Measurements from ENCODE around the gene RPA3.
"Not testable (repeated sequence)": the region's sequence is repeated elsewhere in the genome, so short reads cannot be mapped to it uniquely, and the experiment has no call there.

RPA3 gene

DNA sequence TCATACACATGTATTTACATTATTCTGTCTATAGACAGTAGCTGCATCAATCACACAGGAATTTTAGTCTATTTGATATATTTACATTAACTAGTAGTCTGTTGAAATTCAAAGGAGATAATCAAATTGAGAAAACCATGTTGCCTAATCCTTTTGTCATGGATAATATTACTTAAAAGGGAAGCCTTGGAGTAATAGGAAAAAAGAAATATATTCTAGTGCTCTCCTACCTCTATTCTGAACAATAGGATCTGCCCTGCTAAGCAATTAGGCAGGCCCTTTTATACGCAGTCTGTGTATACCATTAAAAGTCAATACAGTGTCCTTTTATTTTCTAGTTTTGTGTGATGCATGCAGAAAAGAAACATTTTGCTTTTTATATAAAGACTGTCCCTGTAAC is 53.4 kb downstream of the RPA3 start:
- Mint-ChIP-seq H3K27me3 (no peaks in the 10 kb centered on the region), H3K27ac (no peak overlapping the region), H3K9me3 (peaks cover 3% of the 10 kb centered on the region), H3K36me3 (ENCODE audit: low read depth) (peaks cover 16% of the 10 kb centered on the region), H3K4me3 (no peak overlapping the region), H3K4me1 (ENCODE audit: low read depth) (peaks cover 22% of the 10 kb centered on the region)

DNA sequence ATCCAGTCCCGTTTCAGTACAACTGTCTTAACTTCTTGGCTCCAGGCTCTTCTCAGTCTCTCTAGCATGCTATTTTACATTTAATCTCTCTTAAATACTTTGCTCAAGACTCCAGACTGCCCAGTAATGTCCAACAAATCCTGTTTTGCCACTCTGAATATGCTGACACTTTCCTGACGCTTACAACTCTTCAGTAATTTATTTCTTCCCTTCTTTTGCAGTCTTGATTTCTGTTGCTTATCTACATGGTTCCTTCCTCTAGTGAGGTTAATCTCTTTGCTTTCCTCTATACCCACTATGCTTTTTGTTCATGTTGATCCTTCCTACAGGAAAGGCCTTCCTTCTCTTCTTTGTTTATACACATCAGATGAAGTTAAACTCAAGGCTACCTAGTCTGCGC is 54.1 kb downstream of the RPA3 start:
- peak overlapping the region; percentile 38 for H3K27ac Mint-ChIP-seq
- peaks cover 24% of the 10 kb centered on the region for H3K4me1 Mint-ChIP-seq (ENCODE audit: low read depth)
- no peaks in the 10 kb centered on the region for H3K27me3 Mint-ChIP-seq
- peaks cover 7% of the 10 kb centered on the region for H3K9me3 Mint-ChIP-seq
- H3K4me3 Mint-ChIP-seq, result no peak overlapping the region
- H3K36me3 Mint-ChIP-seq (ENCODE audit: low read depth), result peaks cover 16% of the 10 kb centered on the region

DNA sequence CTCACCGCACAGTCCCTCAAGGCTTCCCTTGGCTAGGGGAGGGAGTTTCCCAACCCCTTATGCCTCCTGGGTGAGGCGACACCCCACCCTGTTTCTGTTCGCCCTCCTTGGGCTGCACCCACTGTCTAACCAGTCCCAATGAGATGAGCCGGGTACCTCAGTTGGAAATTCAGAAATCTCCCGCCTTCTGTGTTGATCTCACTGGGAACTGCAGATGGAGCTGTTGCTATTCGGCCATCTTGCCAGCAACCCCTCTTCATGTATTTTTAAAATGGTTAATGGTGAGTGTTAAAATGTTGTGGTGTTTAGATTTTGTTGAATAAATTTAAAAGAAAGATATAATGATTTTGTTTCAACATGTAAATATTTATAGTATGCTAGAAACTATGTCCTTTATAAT is 55.9 kb downstream of the RPA3 start:
- Mint-ChIP-seq H3K27ac (no peak overlapping the region), H3K4me3 (no peak overlapping the region), H3K9me3 (peaks cover 9% of the 10 kb centered on the region), H3K4me1 (ENCODE audit: low read depth) (peaks cover 24% of the 10 kb centered on the region), H3K36me3 (ENCODE audit: low read depth) (peaks cover 29% of the 10 kb centered on the region), H3K27me3 (no peaks in the 10 kb centered on the region)

DNA sequence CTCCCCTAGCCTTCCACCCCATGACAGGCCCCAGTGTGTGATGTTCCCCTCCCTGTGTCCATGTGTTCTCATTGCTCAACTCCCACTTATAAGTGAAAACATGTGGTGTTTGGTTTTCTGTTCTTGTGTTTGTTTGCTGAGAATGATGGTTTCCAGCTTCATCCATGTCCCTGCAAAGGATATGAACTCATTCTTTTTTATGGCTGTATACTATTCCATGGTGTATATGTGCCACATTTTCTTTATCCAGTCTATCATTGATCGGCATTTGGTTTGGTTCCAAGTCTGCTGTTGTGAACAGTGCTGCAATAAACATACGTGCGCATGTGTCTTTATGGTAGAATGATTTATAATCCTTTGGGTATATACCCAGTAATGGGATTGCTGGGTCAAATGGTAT is 61.9 kb downstream of the RPA3 start:
- H3K9me3 Mint-ChIP-seq, H3K27me3 Mint-ChIP-seq, H3K4me3 Mint-ChIP-seq, H3K27ac Mint-ChIP-seq: not testable (repeated sequence)
- peaks cover 43% of the 10 kb centered on the region for H3K36me3 Mint-ChIP-seq (ENCODE audit: low read depth)
- H3K4me1 Mint-ChIP-seq (ENCODE audit: low read depth), result peaks cover 39% of the 10 kb centered on the region

- H3K27ac Mint-ChIP-seq, result no peak overlapping the region
- no peaks in the 10 kb centered on the region for H3K27me3 Mint-ChIP-seq
- peaks cover 39% of the 10 kb centered on the region for H3K4me1 Mint-ChIP-seq (ENCODE audit: low read depth)
- H3K36me3 Mint-ChIP-seq (ENCODE audit: low read depth), result peaks cover 43% of the 10 kb centered on the region
- H3K9me3 Mint-ChIP-seq, result peaks cover 9% of the 10 kb centered on the region
- H3K4me3 Mint-ChIP-seq, result no peak overlapping the region
Measured at GRCh38 chr7:7654964-7655715, 63.3 kb downstream of the RPA3 start.

GRCh38 chr7:7653593-7654187 is 64.7 kb downstream of the RPA3 start:
- peaks cover 32% of the 10 kb centered on the region for H3K4me1 Mint-ChIP-seq (ENCODE audit: low read depth)
- H3K9me3 Mint-ChIP-seq, result no peaks in the 10 kb centered on the region
- H3K27me3 Mint-ChIP-seq, result no peaks in the 10 kb centered on the region
- H3K27ac Mint-ChIP-seq, result no peak overlapping the region
- peaks cover 29% of the 10 kb centered on the region for H3K36me3 Mint-ChIP-seq (ENCODE audit: low read depth)
- H3K4me3 Mint-ChIP-seq, result no peak overlapping the region

DNA sequence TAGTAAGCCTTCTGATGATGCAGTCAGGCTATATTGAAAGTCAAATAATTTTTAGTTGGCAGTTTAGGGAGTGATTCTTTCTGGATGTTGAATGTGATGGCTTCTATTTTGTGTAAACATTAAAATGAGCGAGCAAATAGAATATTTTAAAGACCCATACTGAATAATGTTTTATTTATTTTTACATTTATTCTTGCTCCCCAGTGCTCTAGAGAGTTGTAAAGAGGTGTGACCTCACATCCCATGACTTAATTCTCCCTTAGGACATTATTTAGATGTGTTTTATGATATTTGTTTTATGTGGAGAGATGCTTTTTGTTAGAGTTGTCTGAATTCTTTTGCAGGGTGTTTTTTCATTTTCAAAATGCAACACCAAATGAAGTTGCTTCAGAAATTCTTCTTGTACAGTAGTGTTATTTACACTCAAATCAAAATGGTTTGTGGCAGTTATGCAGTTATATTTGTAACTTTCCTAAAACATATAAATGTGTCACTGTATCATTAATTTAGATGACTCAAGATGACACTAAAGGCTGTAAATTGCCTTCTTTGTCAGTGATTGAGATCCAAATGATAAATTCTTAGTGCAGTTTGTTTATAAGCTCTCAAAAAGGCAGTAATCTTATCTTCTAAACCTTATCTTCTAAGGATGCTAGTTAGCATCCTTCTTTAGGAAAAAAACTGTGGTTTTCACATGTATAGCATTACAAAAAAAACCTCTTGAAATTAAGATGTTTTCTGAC is 65.4 kb downstream of the RPA3 start:
- no peaks in the 10 kb centered on the region for H3K9me3 Mint-ChIP-seq
- no peak overlapping the region for H3K4me3 Mint-ChIP-seq
- no peaks in the 10 kb centered on the region for H3K27me3 Mint-ChIP-seq
- H3K36me3 Mint-ChIP-seq (ENCODE audit: low read depth), result peaks cover 22% of the 10 kb centered on the region
- peaks cover 32% of the 10 kb centered on the region for H3K4me1 Mint-ChIP-seq (ENCODE audit: low read depth)
- H3K27ac Mint-ChIP-seq, result no peak overlapping the region

DNA sequence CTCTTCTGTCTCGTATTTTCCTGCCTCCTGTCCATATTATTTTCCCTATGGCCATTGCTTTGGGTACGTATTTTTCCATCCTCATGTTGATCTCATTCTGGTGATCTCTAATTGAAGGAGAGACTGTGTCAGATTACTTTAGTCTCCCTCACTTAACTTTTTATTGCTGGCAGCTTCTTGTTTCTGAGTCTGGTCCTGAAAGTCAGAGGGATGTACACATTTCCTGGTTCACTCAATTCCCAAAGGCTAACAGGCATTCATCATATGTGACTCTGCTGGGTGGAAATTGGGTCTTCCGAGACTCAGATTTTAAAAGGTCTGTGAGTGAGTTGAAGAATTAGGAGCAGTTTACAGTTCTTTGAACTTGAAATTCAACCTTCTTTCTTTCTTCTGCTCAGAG is 66.9 kb downstream of the RPA3 start:
- Mint-ChIP-seq H3K4me3 (no peak overlapping the region), H3K27me3 (no peaks in the 10 kb centered on the region), H3K9me3 (peaks cover 4% of the 10 kb centered on the region), H3K27ac (no peak overlapping the region), H3K36me3 (ENCODE audit: low read depth) (peaks cover 11% of the 10 kb centered on the region), H3K4me1 (ENCODE audit: low read depth) (peaks cover 32% of the 10 kb centered on the region)

DNA sequence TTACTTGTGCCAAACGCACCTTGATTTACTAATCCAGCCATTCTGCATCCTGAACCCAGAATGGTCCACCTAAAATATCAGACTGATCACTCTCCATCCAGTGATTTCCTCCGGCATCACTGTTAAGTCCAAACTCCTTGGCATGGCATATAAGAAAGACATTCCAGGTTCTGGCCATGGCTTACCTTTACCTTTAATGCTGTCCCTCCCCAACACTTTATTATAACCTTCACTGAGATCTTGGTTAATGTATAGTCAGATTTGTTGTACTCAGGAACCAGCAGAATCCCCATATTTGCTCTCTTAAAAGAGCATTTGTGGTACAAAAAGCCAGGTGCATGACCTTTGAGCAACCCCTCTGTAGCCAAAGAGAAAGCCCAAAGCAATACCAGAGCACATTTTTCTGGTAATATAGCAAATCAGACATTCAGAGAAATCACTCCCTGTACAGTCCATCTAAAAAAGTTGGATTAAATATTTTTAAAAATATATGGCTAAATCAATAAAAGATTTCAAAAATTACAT is 67.7 kb downstream of the RPA3 start:
- Mint-ChIP-seq H3K4me3 (no peak overlapping the region), H3K9me3 (peaks cover 5% of the 10 kb centered on the region), H3K27ac (no peak overlapping the region), H3K4me1 (ENCODE audit: low read depth) (peaks cover 37% of the 10 kb centered on the region), H3K36me3 (ENCODE audit: low read depth) (peaks cover 11% of the 10 kb centered on the region), H3K27me3 (no peaks in the 10 kb centered on the region)

DNA sequence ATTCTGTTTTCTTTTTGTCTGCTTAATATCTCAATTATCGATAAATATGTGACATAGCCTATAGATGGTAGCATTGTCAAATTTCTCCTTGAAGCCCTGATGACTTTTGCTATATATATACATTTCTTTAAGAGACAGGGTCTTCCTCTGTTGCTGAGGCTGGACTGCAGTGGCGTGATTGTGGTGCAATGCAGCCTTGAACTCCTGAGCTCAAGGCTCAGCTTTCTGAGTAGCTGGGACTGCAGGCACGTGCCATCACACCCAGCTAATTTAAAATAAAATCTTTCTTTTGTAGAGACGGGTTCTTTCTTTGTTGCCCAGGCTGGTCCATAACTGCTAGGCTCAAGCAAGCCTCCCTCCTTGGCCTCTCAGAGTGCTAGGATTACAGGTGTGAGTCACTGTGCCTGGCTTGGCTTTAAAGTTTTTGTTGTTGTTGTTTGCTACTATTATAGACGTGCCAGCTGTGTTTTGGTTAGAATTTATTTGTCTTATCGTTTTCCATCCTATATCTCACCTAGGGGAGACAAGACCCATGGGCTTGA is 70.8 kb downstream of the RPA3 start:
- Mint-ChIP-seq H3K27me3 (no peaks in the 10 kb centered on the region), H3K9me3 (peaks cover 9% of the 10 kb centered on the region), H3K36me3 (ENCODE audit: low read depth) (peaks cover 38% of the 10 kb centered on the region), H3K27ac (no peak overlapping the region), H3K4me3 (no peak overlapping the region), H3K4me1 (ENCODE audit: low read depth) (peaks cover 51% of the 10 kb centered on the region)

- Mint-ChIP-seq H3K27ac (peak overlapping the region; percentile 99), H3K4me1 (ENCODE audit: low read depth) (peaks cover 73% of the 10 kb centered on the region), H3K36me3 (ENCODE audit: low read depth) (peaks cover 58% of the 10 kb centered on the region), H3K27me3 (no peaks in the 10 kb centered on the region), H3K9me3 (peaks cover 9% of the 10 kb centered on the region), H3K4me3 (peak overlapping the region; percentile 97)
Measured at GRCh38 chr7:7642081-7642480, 76.3 kb downstream of the RPA3 start.

DNA sequence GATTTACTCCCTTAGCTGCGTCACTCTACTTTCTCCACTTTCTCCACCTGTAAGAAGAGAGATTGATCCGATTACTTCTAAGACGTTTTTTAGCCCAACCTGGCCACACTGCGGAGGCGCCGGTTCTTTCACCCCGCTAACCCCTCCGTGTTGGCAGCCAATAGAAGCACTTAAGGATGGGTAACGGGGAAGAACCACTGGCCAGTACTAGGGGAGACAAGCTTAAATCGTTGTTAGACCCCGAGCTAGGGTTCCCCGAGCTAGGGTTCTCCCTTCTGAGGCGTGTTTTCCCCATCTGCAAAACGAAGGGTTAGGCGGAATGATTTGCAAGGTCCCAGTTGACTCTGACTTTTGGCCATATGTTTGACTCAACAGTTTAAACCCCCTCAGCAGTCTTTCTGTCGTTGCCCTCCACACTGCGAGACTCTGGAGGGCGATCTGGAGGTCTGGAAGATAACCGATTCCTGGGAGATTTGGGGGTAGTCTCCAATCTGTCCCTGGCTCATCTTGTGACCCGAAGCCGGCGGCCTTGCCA is 77.2 kb downstream of the RPA3 start:
- H3K27ac Mint-ChIP-seq, result peak overlapping the region; percentile 99
- H3K9me3 Mint-ChIP-seq, result peaks cover 3% of the 10 kb centered on the region
- H3K4me1 Mint-ChIP-seq (ENCODE audit: low read depth), result peaks cover 73% of the 10 kb centered on the region
- H3K27me3 Mint-ChIP-seq, result no peaks in the 10 kb centered on the region
- peak overlapping the region; percentile 97 for H3K4me3 Mint-ChIP-seq
- H3K36me3 Mint-ChIP-seq (ENCODE audit: low read depth), result peaks cover 59% of the 10 kb centered on the region

DNA sequence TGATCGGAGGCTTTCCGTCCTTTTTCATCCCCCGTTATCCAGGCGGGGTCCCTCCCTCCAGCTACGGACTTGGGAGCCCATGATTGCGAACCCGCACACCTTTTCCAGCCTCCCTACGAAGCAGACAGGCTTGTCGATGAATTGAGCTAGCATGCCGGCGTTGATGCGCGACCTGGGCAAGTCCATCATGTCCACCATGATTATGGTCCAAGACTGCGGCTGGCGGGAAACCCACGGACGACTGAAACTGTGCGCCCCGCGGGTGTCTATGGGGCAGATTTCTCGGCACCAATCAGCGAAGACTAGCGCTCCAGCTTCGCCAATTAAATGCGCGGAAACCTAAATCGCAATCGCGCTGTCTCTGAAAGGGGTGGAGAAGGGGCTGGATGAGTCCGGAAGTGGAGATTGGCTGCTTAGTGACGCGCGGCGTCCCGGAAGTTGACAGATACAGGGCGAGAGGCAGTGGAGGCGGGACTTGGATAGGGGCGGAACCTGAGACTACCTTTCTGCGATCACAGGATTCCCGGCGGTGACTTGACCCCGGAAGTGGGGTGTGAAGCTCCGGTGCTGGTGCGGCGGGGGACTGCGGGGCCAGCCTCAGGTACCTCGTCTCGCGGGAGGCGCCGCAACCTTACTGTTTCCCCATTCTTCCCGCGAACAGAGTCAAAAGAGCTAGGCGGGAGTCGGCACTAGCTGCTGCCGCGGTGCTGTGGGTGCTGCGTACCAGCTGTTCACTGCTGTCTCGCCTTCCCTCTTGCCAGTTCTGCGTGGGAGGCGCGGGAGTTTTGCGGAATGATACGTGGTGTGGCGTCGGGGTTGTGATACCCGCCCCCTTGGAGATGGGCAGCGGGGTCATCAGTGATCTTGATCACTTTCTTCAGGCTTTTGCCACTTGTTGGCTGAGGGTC is 77.9 kb downstream of the RPA3 start, which contains the start of gene UMAD1:
TSS of gene UMAD1 (plus strand) at position 532 of the 908 bp plus-strand sequence. CDS start 32,620 bp downstream, outside the sequence.
- Mint-ChIP-seq H3K27ac (peak within 1 kb of the TSS; percentile 99), H3K9me3 (peaks cover 3% of the 10 kb centered on the region), H3K27me3 (no peaks in the 10 kb centered on the region), H3K36me3 (ENCODE audit: low read depth) (peaks cover 58% of the 10 kb centered on the region), H3K4me3 (peak within 1 kb of the TSS; percentile 97), H3K4me1 (ENCODE audit: low read depth) (peaks cover 66% of the 10 kb centered on the region)

GRCh38 chr7:7639847-7640220 is 78.6 kb downstream of the RPA3 start:
- H3K36me3 Mint-ChIP-seq (ENCODE audit: low read depth), result peaks cover 61% of the 10 kb centered on the region

More at GRCh38 chr7:7639847-7640220, 78.6 kb downstream of the RPA3 start:
- Mint-ChIP-seq H3K4me3 (peak overlapping the region; percentile 97), H3K27me3 (no peaks in the 10 kb centered on the region), H3K9me3 (peaks cover 3% of the 10 kb centered on the region), H3K4me1 (ENCODE audit: low read depth) (peaks cover 62% of the 10 kb centered on the region), H3K27ac (peak overlapping the region; percentile 99)

Data from stimulated activated naive CD8-positive, alpha-beta T cell treated with anti-CD3 and anti-CD28 coated beads, Interleukin-15, Interleukin-2, amounts not matched to agents 100 ng/mL and 50 ng/mL, for 24 hours (primary cell).